Caco-2 (cell line): ENCODE results near the gene YIF1B. TPM values are rescaled to one million over a fixed set of nuclear protein-coding genes. Genes with fewer than 3 reads are reported as not detected.

Source experiments
- BruUV-seq: library from RNA; stranded (reverse); fragments of 400-500 nt; replicated peaks from 2 replicates; lab custom pipeline; 2021; lab: Mats Ljungman, UMichigan
- CTCF ChIA-PET: fragments of 300-600 bp; sonication (Branson Sonifier 250); formaldehyde crosslinking; loops from one replicate; lab custom pipeline; 2022; ENCODE audit warnings: antibody characterized with exemption; lab: Charles Lee
- POLR2A ChIA-PET: fragments of 300-600 bp; sonication (Branson Sonifier 250); formaldehyde crosslinking; loops from one replicate; lab custom pipeline; 2022; ENCODE audit warnings: antibody characterized with exemption; lab: Charles Lee
- DNase-seq, 2 experiments: peaks; one replicate each; pipeline versions ENCODE4 v3.0.0 to v3.0.0-alpha.2; 2020 to 2022
- H3K27me3 ChIP-seq: replicated peaks from 2 replicates; pipeline ENCODE4 v1.6.0; 2011; ENCODE audit warnings: low read length; ENCODE audit not compliant: control insufficient read depth, insufficient read depth
- H3K36me3 ChIP-seq: 2 replicates; pipeline ENCODE4 v1.5.1; 2011; ENCODE audit warnings: low read length; ENCODE audit not compliant: control insufficient read depth, insufficient read depth
- H3K4me1 ChIP-seq: fragments of 250-450 bp; sonication (Bioruptor Pico); 2 replicates; pipeline ENCODE4 v1.5.1; 2020; ENCODE audit warnings: mild to moderate bottlenecking
- H3K4me3 ChIP-seq: 2 replicates; pipeline ENCODE4 v1.5.1; 2011; ENCODE audit warnings: low read depth, mild to moderate bottlenecking, control low read depth, low read length
- H3K9me3 ChIP-seq: fragments of 250-450 bp; sonication (Bioruptor Pico); 2 replicates; pipeline ENCODE4 v1.5.1; 2020; ENCODE audit warnings: mild to moderate bottlenecking, moderate library complexity
- H3K27ac Mint-ChIP-seq: one replicate; pipeline ENCODE4 v1.8.0; 2022; ENCODE audit warnings: mixed read lengths; ENCODE audit not compliant: unreplicated experiment
- H3K27me3 Mint-ChIP-seq: one replicate; pipeline ENCODE4 v1.8.0; 2022; ENCODE audit warnings: mixed read lengths; ENCODE audit not compliant: insufficient read depth, unreplicated experiment
- H3K36me3 Mint-ChIP-seq: one replicate; pipeline ENCODE4 v1.8.0; 2022; ENCODE audit warnings: mild to moderate bottlenecking, mixed read lengths; ENCODE audit not compliant: insufficient read depth, unreplicated experiment
- H3K4me1 Mint-ChIP-seq: one replicate; pipeline ENCODE4 v1.8.0; 2022; ENCODE audit warnings: low read depth, mixed read lengths; ENCODE audit not compliant: unreplicated experiment
- H3K4me3 Mint-ChIP-seq: one replicate; pipeline ENCODE4 v1.8.0; 2022; ENCODE audit warnings: mild to moderate bottlenecking, moderate library complexity, mixed read lengths; ENCODE audit not compliant: unreplicated experiment
- H3K9me3 Mint-ChIP-seq: one replicate; pipeline ENCODE4 v1.8.0; 2022; ENCODE audit warnings: mixed read lengths; ENCODE audit not compliant: unreplicated experiment
- CTCF ChIP-seq, 2 experiments: fragments of 200-600 bp in 1 of 2; IDR thresholded peaks; 1 replicate in 1 of 2; 2 replicates in 1 of 2; pipeline versions ENCODE4 v1.5.1 to v1.8.0; 2011 to 2022; ENCODE audit warnings: antibody characterized with exemption in 1 of 2, control low read depth in 1 of 2, inconsistent platforms in 1 of 2, low read depth in 1 of 2, low read length in 1 of 2, mild to moderate bottlenecking in 1 of 2, moderate library complexity in 1 of 2; ENCODE audit not compliant: insufficient read depth in 1 of 2, severe bottlenecking in 1 of 2, unreplicated experiment in 1 of 2
- intact Hi-C: fragments of 100-400 bp; cut with micrococcal nuclease; formaldehyde crosslinking; loops from one replicate; pipeline ENCODE4 v1.10.0; 2022; ENCODE audit not compliant: unreplicated experiment
- total RNA-seq: library from RNA; stranded (reverse); gene quantifications from 2 replicates; pipeline ENCODE4 v1.2.3, GENCODE V29; 2022

Gene YIF1B
- total RNA-seq, 1 experiment from 2014 or later = 66.7 TPM

GRCh38 chr19:38316477-38317067 lies 825 bp upstream of the YIF1B start:
- no peaks in the 10 kb centered on the region for H3K9me3 ChIP-seq
- H3K27me3 ChIP-seq = no peaks in the 10 kb centered on the region
- Mint-ChIP-seq H3K36me3 (peaks cover 14% of the 10 kb centered on the region), H3K27ac (peak overlapping the region; percentile 91), H3K4me1 (peaks cover 11% of the 10 kb centered on the region), H3K9me3 (no peaks in the 10 kb centered on the region), H3K27me3 (no peaks in the 10 kb centered on the region), H3K4me3 (peak overlapping the region; percentile 96)
- CTCF ChIA-PET = no interaction called here
- no peak for DNase-seq
- TF ChIP-seq CTCF (IDR thresholded peaks at IDR 0.05; ENCODE audit: insufficient read depth in 1 of 2, low read depth in 1 of 2, low read length in 1 of 2, severe bottlenecking in 1 of 2, unreplicated experiment in 1 of 2) = no peak
- peaks cover 4% of the 10 kb centered on the region; the same call in 1 of the 2 replicates for H3K4me1 ChIP-seq
- TSS peak; percentile 42 for BruUV-seq
- H3K36me3 ChIP-seq = no peaks in the 10 kb centered on the region
- H3K4me3 ChIP-seq = peak overlapping the region; percentile 36
- intact Hi-C loops = loop anchor here (1.0 kb wide), 3 partner anchors 19 to 52 kb away; partner anchors contain the start of genes CATSPERG and SPINT2
- POLR2A ChIA-PET = no interaction called here

DNA sequence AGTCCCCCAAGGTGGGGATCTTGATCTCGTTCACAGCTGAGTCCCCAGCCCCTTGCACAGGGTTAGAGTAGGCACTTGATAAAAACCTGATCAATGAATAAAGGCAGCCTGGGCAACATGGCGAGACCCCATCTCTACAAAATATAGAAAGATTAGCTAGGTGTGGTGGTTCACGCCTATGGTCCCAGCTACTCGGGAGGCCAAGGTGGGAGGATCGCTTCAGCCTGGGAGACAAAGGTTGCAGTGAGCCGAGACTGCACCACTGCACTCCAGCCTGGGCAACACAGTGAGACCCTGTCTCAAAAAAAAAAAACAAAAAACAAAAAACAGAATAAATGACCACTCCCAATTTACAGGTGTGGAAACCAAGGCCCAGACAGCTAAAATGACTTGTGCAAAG lies 4.8 kb downstream of the YIF1B start:
- no peaks in the 10 kb centered on the region; the same call in 1 of the 2 replicates for H3K4me1 ChIP-seq
- no peak for DNase-seq
- no peaks in the 10 kb centered on the region for H3K27me3 ChIP-seq
- intact Hi-C loops = no loop called here
- Mint-ChIP-seq H3K4me1 (peaks cover 6% of the 10 kb centered on the region), H3K27me3 (no peaks in the 10 kb centered on the region), H3K27ac (no peak overlapping the region), H3K4me3 (no peak overlapping the region), H3K36me3 (peaks cover 21% of the 10 kb centered on the region), H3K9me3 (no peaks in the 10 kb centered on the region)
- no peak for TF ChIP-seq CTCF (IDR thresholded peaks at IDR 0.05; ENCODE audit: insufficient read depth in 1 of 2, low read depth in 1 of 2, low read length in 1 of 2, severe bottlenecking in 1 of 2, unreplicated experiment in 1 of 2)
- no peaks in the 10 kb centered on the region for H3K36me3 ChIP-seq
- POLR2A ChIA-PET = interaction anchor here (0.7 kb wide), 2 partner anchors 43 to 79 kb away, joined by 4 to 6 read pairs; no protein-coding TSS in a partner anchor
- no peak overlapping the region for H3K4me3 ChIP-seq
- no peaks in the 10 kb centered on the region for H3K9me3 ChIP-seq
- no TSS peak for BruUV-seq
- CTCF ChIA-PET = no interaction called here

GRCh38 chr19:38310279-38310670 lies 5.5 kb downstream of the YIF1B start:
- no peaks in the 10 kb centered on the region for H3K36me3 ChIP-seq
- POLR2A ChIA-PET = no interaction called here

More at GRCh38 chr19:38310279-38310670, 5.5 kb downstream of the YIF1B start:
- Mint-ChIP-seq H3K9me3 (no peaks in the 10 kb centered on the region), H3K4me3 (no peak overlapping the region), H3K27me3 (no peaks in the 10 kb centered on the region), H3K36me3 (peaks cover 15% of the 10 kb centered on the region), H3K4me1 (peaks cover 6% of the 10 kb centered on the region), H3K27ac (no peak overlapping the region)
- Histone ChIP-seq H3K4me3 (no peak overlapping the region), H3K27me3 (no peaks in the 10 kb centered on the region), H3K4me1 (peaks cover 3% of the 10 kb centered on the region), H3K9me3 (no peaks in the 10 kb centered on the region)
- no peak for TF ChIP-seq CTCF (IDR thresholded peaks at IDR 0.05; ENCODE audit: insufficient read depth in 1 of 2, low read depth in 1 of 2, low read length in 1 of 2, severe bottlenecking in 1 of 2, unreplicated experiment in 1 of 2)
- no TSS peak for BruUV-seq
- CTCF ChIA-PET = no interaction called here
- intact Hi-C loops = no loop called here
- no peak for DNase-seq
